IPS-NIHi7 (cell line): ENCODE measurements around the gene ERICH6.

Source experiments
- DNase-seq: peaks from one replicate; pipeline ENCODE4 v3.0.0; 2012; ENCODE audit warnings: mixed read lengths; ENCODE audit errors: extremely low spot score

Gene ERICH6

DNA sequence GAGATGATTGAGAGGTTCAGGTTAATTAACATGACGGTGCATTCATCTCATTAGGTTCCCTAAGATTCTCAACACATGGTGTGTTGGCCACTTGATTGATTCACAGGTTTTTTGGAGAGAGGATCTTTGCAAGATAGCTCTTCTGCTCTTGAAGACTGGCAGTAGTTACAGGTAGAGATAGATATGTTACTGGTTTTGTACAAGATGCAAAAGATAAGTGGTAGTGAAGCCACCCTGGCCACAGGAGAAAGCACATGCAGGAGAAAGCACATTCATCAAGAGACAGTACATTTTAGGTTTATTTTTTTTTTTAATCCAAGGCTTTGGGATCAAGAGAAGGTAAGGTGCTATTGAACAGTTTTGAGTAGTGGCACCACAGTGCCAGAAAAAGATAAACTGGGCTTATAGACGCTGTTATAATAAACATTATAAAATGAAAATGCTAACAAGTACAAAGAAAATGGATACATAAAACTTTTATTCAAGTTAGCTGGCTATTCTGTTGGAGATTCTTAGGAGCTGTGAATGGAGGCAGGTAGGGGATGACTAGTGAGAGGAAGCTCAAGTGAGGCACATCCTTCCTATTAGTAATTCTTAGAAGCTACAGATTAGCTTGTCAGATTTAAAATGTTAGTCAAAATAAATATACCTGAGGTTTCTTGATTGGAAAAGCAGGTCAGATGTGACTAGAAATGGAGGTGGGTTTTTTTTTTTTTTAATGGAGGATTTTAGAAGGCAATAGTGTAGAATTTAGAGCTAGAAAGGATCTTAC is 89.8 kb downstream of the ERICH6 start:
- no peak for DNase-seq

DNA sequence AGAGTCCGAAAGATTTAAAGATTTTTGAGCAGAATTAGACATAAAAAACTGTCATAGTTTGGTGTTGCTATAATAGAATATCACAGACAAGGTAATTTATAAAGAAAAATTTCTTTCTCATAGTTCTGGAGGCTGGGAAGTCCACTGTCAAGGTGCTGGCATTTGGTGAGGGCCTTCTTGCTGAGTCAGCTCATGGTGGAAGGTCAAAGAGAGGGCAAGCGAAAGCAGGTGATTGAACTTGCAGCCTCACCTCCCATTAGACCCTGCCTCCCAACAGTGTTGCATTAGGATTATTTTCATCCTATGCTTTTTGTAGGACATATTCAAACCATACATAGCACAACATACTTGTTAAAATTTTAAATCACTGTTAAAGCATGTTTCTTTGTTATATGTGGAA is 90.7 kb downstream of the ERICH6 start:
- DNase-seq: no peak

DNA sequence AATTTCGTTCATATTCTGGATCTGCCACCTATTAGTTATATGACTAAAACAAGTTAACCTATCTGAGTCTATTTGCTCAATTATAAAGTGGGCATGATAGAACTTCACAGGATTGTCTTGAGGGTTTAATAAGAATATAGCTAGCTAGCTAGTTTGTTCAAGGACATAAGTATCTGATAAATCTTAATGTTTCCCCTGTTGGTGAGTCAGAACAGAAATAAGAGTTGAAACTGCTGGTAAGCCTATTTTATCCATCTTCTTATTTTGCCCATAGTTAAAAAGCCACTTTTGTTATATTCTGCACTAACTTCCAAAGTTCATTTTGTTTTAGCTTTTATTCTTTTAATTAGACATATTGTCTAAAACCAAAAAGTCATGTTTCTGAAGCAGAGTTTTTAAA is 91.2 kb downstream of the ERICH6 start:
- no peak for DNase-seq

DNA sequence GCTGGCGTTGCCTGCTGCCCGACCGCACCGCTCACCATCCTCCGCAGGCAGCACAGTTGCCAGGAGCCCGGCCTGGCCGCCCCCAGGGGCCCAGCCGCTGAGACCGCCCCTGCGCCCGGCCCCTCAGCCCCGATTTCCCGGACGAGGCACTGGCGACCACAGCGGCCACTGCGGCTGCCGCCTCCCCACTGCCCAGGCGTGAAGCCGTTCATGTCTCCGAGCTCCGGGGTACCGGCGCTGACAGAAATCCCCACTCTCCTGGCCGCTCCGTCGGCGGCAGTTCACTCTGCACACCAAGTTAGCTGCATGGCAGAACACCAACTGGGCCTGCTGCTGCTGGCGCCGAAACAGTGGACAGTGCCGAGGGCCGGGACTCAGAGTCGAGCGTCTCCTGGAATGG is 92.1 kb downstream of the ERICH6 start:
- no peak for DNase-seq

DNA sequence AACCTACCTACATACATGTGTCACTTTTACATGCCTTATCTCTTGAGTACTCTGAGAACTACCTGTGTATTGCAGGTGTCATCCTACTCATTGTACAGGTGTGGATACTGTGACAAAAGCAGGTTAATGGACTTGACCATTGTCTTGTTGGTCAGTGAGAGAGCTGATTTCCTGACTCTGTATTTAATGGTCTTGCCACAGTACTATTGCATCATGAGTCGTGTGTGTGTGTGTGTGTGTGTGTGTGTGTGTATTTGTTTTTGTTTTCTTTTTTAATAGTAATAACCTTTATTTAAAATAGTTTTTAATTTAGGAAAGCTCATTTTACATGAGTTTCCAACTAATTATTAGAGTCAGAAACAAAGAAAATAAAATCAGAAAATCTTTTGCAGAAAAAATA is 92.9 kb downstream of the ERICH6 start:
- DNase-seq: no peak

DNA sequence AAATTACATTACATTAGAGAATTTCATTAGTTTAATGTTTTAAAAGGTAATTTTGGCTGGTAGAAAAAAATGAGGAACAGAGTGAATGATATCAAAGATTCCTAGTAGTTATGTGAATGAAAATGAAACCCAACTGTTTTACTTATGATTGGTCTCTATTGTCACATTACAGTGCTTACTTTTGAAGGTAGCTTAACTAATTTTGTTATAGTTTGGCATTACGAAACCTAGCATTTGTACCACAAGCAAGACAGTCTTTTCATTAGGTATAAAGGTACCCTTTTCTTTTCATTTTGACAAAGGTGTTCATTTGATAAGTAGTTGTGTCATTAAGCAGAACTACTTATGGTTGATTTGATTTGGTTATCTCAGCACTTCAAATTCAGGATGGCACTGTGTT is 93.7 kb downstream of the ERICH6 start:
- DNase-seq: no peak
